ENCODE measurements around the gene NAPSA. TPM values are rescaled to one million over a fixed set of nuclear protein-coding genes. Genes with fewer than 3 reads are reported as not detected.
"Not testable (repeated sequence)": the region's sequence is repeated elsewhere in the genome, so short reads cannot be mapped to it uniquely, and the experiment has no call there.

NAPSA gene
- total RNA-seq, 1 donor from 2014 or later, result 1.6 TPM

GRCh38 chr19:50331221-50331993 is 34.0 kb downstream of the NAPSA start:
- DNase-seq (ENCODE audit: low spot score in 2 of 2), result no peak
- Histone ChIP-seq H3K9me3 (no peaks in the 10 kb centered on the region), H3K27me3 (no peaks in the 10 kb centered on the region), H3K36me3 (no peaks in the 10 kb centered on the region), H3K27ac (peak overlapping the region; percentile 0 to 24), H3K4me3 (peak overlapping the region; percentile 42 to 55), H3K4me1 (peaks cover 0 to 13% of the 10 kb centered on the region in 2 donors)
- intact Hi-C loops (cut with DNase I), result no loop called here
- no peak for TF ChIP-seq CTCF (IDR thresholded peaks at IDR 0.05)

- Histone ChIP-seq H3K27ac (peak overlapping the region; percentile 25 to 47), H3K4me3 (peak overlapping the region; percentile 42 to 55), H3K36me3 (no peaks in the 10 kb centered on the region), H3K4me1 (peaks cover 3 to 21% of the 10 kb centered on the region in 2 donors), H3K27me3 (no peaks in the 10 kb centered on the region), H3K9me3 (no peaks in the 10 kb centered on the region)
- DNase-seq (ENCODE audit: low spot score in 2 of 2), result peak in 1 of 2 donors; percentile 81
- no peak for TF ChIP-seq CTCF (IDR thresholded peaks at IDR 0.05)
- intact Hi-C loops (cut with DNase I), result no loop called here
Observed at GRCh38 chr19:50330365-50331078, 34.9 kb downstream of the NAPSA start.

GRCh38 chr19:50329926-50330294 is 35.5 kb downstream of the NAPSA start:
- H3K27me3 ChIP-seq; H3K36me3 ChIP-seq; H3K9me3 ChIP-seq; intact Hi-C loops (cut with DNase I); DNase-seq (ENCODE audit: low spot score in 2 of 2): not testable (repeated sequence)
- Histone ChIP-seq H3K4me3 (peak overlapping the region in 1 of 2 donors; percentile 55), H3K27ac (peak overlapping the region; percentile 25 to 47), H3K4me1 (peaks cover 3 to 21% of the 10 kb centered on the region in 2 donors)

- Histone ChIP-seq H3K27me3 (no peaks in the 10 kb centered on the region), H3K4me3 (peak within 1 kb of the TSS; percentile 40 to 60), H3K4me1 (peaks cover 3 to 21% of the 10 kb centered on the region in 2 donors), H3K27ac (peak within 1 kb of the TSS; percentile 25 to 47), H3K9me3 (no peaks in the 10 kb centered on the region), H3K36me3 (no peaks in the 10 kb centered on the region)
- peak; percentile 98 to 99 for DNase-seq (ENCODE audit: low spot score in 2 of 2)
- intact Hi-C loops (cut with DNase I), result no loop called here
- TF ChIP-seq CTCF (IDR thresholded peaks at IDR 0.05), result no peak
Observed at GRCh38 chr19:50329146-50329925, 36.1 kb downstream of the NAPSA start, which contains the start of gene KCNC3. TSS of gene KCNC3 (minus strand) at chr19:50329377. CDS start at chr19:50329082, 295 bp downstream.

- peak in 1 of 3 experiments; percentile 5 for TF ChIP-seq CTCF (IDR thresholded peaks at IDR 0.05)
- Histone ChIP-seq H3K27ac (no peak overlapping the region), H3K4me1 (peaks cover 3 to 21% of the 10 kb centered on the region in 2 donors), H3K4me3 (peak overlapping the region in 1 of 2 donors; percentile 60), H3K36me3 (no peaks in the 10 kb centered on the region), H3K9me3 (no peaks in the 10 kb centered on the region), H3K27me3 (no peaks in the 10 kb centered on the region)
- intact Hi-C loops (cut with DNase I), result no loop called here
- DNase-seq (ENCODE audit: low spot score in 2 of 2), result no peak
Observed at GRCh38 chr19:50328873-50329145, 36.6 kb downstream of the NAPSA start.

Measured in ascending aorta (tissue), 2 donors.